Cardiac muscle cell (in vitro differentiated cells and primary cell): Measurements from ENCODE around the gene TTC21A. TPM values are rescaled to one million over a fixed set of nuclear protein-coding genes. Genes with fewer than 3 reads are reported as not detected.
A peak's percentile ranks its signal among the peaks of the same experiment; 100 is the strongest.

ENCODE experiments used
- DNase-seq, 2 donors: peaks; one replicate each; pipeline versions ENCODE4 v3.0.0 to v3.0.0-alpha.2; 2010 to 2017; ENCODE audit warnings: low read depth in 1 of 2, low spot score in 1 of 2
- H3K27ac ChIP-seq: fragments of 200-600 bp; sonication (generic); 2 replicates; pipeline ENCODE4 v1.5.1; 2016
- H3K27me3 ChIP-seq: fragments of 200-600 bp; sonication (generic); 2 replicates; pipeline ENCODE4 v1.6.0; 2016; ENCODE audit warnings: control low read depth
- H3K36me3 ChIP-seq: fragments of 200-600 bp; sonication (generic); 2 replicates; pipeline ENCODE4 v1.5.1; 2016; ENCODE audit warnings: control low read depth
- H3K4me1 ChIP-seq: fragments of 200-600 bp; sonication (generic); 2 replicates; pipeline ENCODE4 v1.8.1; 2017; ENCODE audit warnings: low read depth, mild to moderate bottlenecking, mixed run types
- H3K4me3 ChIP-seq: fragments of 200-600 bp; sonication (generic); 2 replicates; pipeline ENCODE4 v1.5.1; 2016; ENCODE audit warnings: mild to moderate bottlenecking
- H3K9me3 ChIP-seq: fragments of 200-600 bp; sonication (generic); 2 replicates; pipeline ENCODE4 v1.5.1; 2017; ENCODE audit warnings: low read depth, mild to moderate bottlenecking, control low read depth
- CTCF ChIP-seq: IDR thresholded peaks from 2 replicates; pipeline ENCODE4 v1.5.1; 2012; ENCODE audit warnings: low read depth, mild to moderate bottlenecking, low read length
- polyA plus RNA-seq: library from polyadenylated mRNA; unstranded; fragments of >200 nt; fragmentation: Nextera tagmentation; extraction: Ambion mirVana; gene quantifications from 2 replicates; pipeline ENCODE4 v1.2.1, GENCODE V29; 2016
- total RNA-seq: library from RNA; depleted of rRNA; stranded (reverse); fragments of >200 nt; gene quantifications from 2 replicates; pipeline ENCODE4 v1.2.3, GENCODE V29; 2016

TTC21A gene
- total and polyA plus RNA-seq, 2 experiments from 2014 or later = 3.1 to 4.2 TPM

GRCh38 chr3:39135170-39135805 is 27.8 kb downstream of the TTC21A start:
- no peak for TF ChIP-seq CTCF
- Histone ChIP-seq H3K4me3 (no peak overlapping the region), H3K27me3 (no peaks in the 10 kb centered on the region), H3K27ac (no peak overlapping the region), H3K36me3 (no peaks in the 10 kb centered on the region), H3K4me1 (no peaks in the 10 kb centered on the region), H3K9me3 (no peaks in the 10 kb centered on the region)
- no peak for DNase-seq

- Histone ChIP-seq H3K4me1 (no peaks in the 10 kb centered on the region), H3K9me3 (no peaks in the 10 kb centered on the region), H3K27ac (no peak overlapping the region), H3K27me3 (no peaks in the 10 kb centered on the region), H3K36me3 (peaks cover 2% of the 10 kb centered on the region), H3K4me3 (no peak overlapping the region)
- no peak for TF ChIP-seq CTCF
- no peak for DNase-seq
Measured at GRCh38 chr3:39136533-39137434, 29.3 kb downstream of the TTC21A start.

DNA sequence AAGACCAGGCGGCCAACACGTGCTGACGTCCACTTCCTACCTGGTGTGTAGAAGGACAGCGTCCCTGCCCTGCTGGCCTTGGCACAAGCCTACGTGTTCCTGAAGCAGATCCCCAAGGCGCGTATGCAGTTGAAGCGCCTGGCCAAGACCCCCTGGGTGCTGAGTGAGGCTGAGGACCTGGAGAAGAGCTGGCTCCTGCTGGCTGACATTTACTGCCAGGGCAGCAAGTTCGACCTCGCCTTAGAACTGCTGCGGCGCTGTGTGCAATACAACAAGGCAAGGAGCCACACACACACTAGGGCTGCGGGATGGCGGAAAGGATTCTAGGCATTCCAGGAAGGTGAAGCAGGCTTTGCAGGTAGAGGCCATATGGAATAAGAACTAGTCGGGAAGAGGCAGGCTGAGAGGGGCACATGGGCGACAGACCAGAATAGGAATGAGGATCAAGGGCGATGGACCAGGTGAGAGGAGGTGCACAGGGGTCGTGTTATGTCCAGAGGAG is 30.0 kb downstream of the TTC21A start:
- Histone ChIP-seq H3K4me3 (no peak overlapping the region), H3K4me1 (no peaks in the 10 kb centered on the region), H3K27me3 (no peaks in the 10 kb centered on the region), H3K36me3 (peaks cover 7% of the 10 kb centered on the region), H3K9me3 (no peaks in the 10 kb centered on the region), H3K27ac (no peak overlapping the region)
- no peak for DNase-seq
- TF ChIP-seq CTCF = no peak

DNA sequence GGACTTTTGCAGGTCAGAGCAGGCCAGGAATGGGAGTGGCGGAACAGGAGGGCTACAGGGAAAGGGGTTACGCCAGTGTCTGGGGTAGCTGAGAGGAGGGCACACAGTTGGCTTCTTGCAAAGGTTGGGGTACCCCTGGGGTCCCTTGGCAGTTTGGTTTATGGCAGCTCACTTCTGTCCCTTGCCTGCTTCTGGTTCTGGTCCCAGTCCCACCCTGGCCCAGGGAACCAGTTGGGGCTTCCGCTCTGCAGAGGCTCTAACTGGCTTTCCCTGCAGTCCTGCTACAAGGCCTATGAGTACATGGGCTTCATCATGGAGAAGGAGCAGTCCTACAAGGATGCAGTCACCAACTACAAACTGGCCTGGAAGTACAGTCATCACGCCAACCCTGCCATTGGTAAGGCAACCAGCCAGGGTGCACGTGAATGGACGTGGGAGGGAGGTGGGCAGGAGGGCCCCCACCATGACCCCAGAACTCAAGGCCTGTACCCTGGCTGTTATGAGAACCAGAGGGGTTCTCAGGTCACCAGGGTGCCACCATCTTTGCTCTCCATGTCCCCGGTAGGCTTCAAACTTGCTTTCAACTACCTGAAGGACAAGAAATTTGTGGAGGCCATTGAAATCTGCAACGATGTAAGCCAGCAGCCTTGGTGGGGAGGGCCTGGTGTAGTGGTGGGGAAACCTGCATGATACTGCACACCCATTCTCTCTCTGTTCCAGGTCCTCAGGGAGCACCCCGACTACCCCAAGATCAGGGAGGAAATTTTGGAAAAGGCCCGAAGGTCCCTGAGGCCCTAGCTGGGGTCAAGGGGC is 30.7 kb downstream of the TTC21A start:
- Histone ChIP-seq H3K27ac (no peak overlapping the region), H3K4me1 (no peaks in the 10 kb centered on the region), H3K9me3 (no peaks in the 10 kb centered on the region), H3K27me3 (no peaks in the 10 kb centered on the region), H3K4me3 (no peak overlapping the region), H3K36me3 (peaks cover 13% of the 10 kb centered on the region)
- TF ChIP-seq CTCF = no peak
- no peak for DNase-seq

- peak in 1 of 2 donors; percentile 57 for DNase-seq
- Histone ChIP-seq H3K4me1 (no peaks in the 10 kb centered on the region), H3K27ac (no peak overlapping the region), H3K9me3 (no peaks in the 10 kb centered on the region), H3K4me3 (no peak overlapping the region), H3K36me3 (peaks cover 18% of the 10 kb centered on the region), H3K27me3 (no peaks in the 10 kb centered on the region)
- TF ChIP-seq CTCF = no peak
Measured at GRCh38 chr3:39138804-39139415, 31.4 kb downstream of the TTC21A start.
